Measurements from ENCODE around the gene AK3. TPM values are rescaled to one million over a fixed set of nuclear protein-coding genes. Genes with fewer than 3 reads are reported as not detected.

The AK3 gene
- total RNA-seq, 1 donor from 2014 or later = 45.1 TPM

GRCh38 chr9:4768681-4769080 lies 27.7 kb upstream of the AK3 start:
- no peaks in the 10 kb centered on the region for H3K36me3 ChIP-seq (ENCODE audit: insufficient read depth, low read length)
- H3K9me3 ChIP-seq (ENCODE audit: insufficient read depth, low read depth, low read length) = no peaks in the 10 kb centered on the region
- DNase-seq (ENCODE audit: low read depth) (no peak), FAIRE-seq (no peak)
- H3K79me2 ChIP-seq (ENCODE audit: insufficient read depth, low read length) = no peaks in the 10 kb centered on the region
- Mint-ChIP-seq H3K4me3 (ENCODE audit: unreplicated experiment) (no peak overlapping the region), H3K27ac (ENCODE audit: unreplicated experiment) (no peak overlapping the region), H3K36me3 (ENCODE audit: low read depth, unreplicated experiment) (no peaks in the 10 kb centered on the region), H3K27me3 (ENCODE audit: low read depth, unreplicated experiment) (no peaks in the 10 kb centered on the region), H3K4me1 (ENCODE audit: low read depth, unreplicated experiment) (peaks cover 2% of the 10 kb centered on the region), H3K9me3 (ENCODE audit: unreplicated experiment) (no peaks in the 10 kb centered on the region)
- no peak overlapping the region for H3K4me3 ChIP-seq (ENCODE audit: insufficient read depth, low read depth, low read length)
- H3K9ac ChIP-seq (ENCODE audit: low read length) = no peak overlapping the region
- no peaks in the 10 kb centered on the region for H3K27me3 ChIP-seq (ENCODE audit: insufficient read depth, low read length)
- H3K4me2 ChIP-seq (ENCODE audit: low read length) = no peak overlapping the region
- H4K20me1 ChIP-seq (ENCODE audit: insufficient read depth, low read length) = no peaks in the 10 kb centered on the region
- H2AFZ ChIP-seq (ENCODE audit: low read depth, low read length) = no peak overlapping the region
- peaks cover 5% of the 10 kb centered on the region for H3K4me1 ChIP-seq (ENCODE audit: insufficient read depth, low read length)
- H3K27ac ChIP-seq (ENCODE audit: low read depth, low read length) = no peak overlapping the region
- TF ChIP-seq CTCF (IDR thresholded peaks at IDR 0.05; ENCODE audit: insufficient read depth, low read depth, low read length) (no peak), EZH2 (IDR thresholded peaks at IDR 0.05; ENCODE audit: insufficient read depth, low read length) (no peak)

- DNase-seq (ENCODE audit: low read depth) (no peak), FAIRE-seq (no peak)
- H3K4me1 Mint-ChIP-seq (ENCODE audit: low read depth, unreplicated experiment) = peaks cover 13% of the 10 kb centered on the region
- no peak overlapping the region for H3K27ac Mint-ChIP-seq (ENCODE audit: unreplicated experiment)
- no peak overlapping the region for H3K4me3 Mint-ChIP-seq (ENCODE audit: unreplicated experiment)
- H3K4me2 ChIP-seq (ENCODE audit: low read length) = no peak overlapping the region
- H3K79me2 ChIP-seq (ENCODE audit: insufficient read depth, low read length) = no peaks in the 10 kb centered on the region
- TF ChIP-seq CTCF (IDR thresholded peaks at IDR 0.05; ENCODE audit: insufficient read depth, low read depth, low read length) (no peak), EZH2 (IDR thresholded peaks at IDR 0.05; ENCODE audit: insufficient read depth, low read length) (no peak)
- no peaks in the 10 kb centered on the region for H3K36me3 ChIP-seq (ENCODE audit: insufficient read depth, low read length)
- no peak overlapping the region for H3K27ac ChIP-seq (ENCODE audit: low read depth, low read length)
- H3K9me3 ChIP-seq (ENCODE audit: insufficient read depth, low read depth, low read length) = no peaks in the 10 kb centered on the region
- no peaks in the 10 kb centered on the region for H4K20me1 ChIP-seq (ENCODE audit: insufficient read depth, low read length)
- no peak overlapping the region for H2AFZ ChIP-seq (ENCODE audit: low read depth, low read length)
- no peak overlapping the region for H3K9ac ChIP-seq (ENCODE audit: low read length)
- peaks cover 10% of the 10 kb centered on the region for H3K4me1 ChIP-seq (ENCODE audit: insufficient read depth, low read length)
- H3K27me3 ChIP-seq (ENCODE audit: insufficient read depth, low read length) = no peaks in the 10 kb centered on the region
- H3K27me3 Mint-ChIP-seq (ENCODE audit: low read depth, unreplicated experiment) = peaks cover 11% of the 10 kb centered on the region
- H3K36me3 Mint-ChIP-seq (ENCODE audit: low read depth, unreplicated experiment) = no peaks in the 10 kb centered on the region
- no peak overlapping the region for H3K4me3 ChIP-seq (ENCODE audit: insufficient read depth, low read depth, low read length)
- no peaks in the 10 kb centered on the region for H3K9me3 Mint-ChIP-seq (ENCODE audit: unreplicated experiment)
These were observed 23.0 kb upstream of the AK3 start for GRCh38 chr9:4764033-4764432.

- peak overlapping the region; percentile 62 for H3K4me3 Mint-ChIP-seq (ENCODE audit: unreplicated experiment)
- no peak overlapping the region for H3K4me3 ChIP-seq (ENCODE audit: insufficient read depth, low read depth, low read length)
- peak overlapping the region; percentile 50 for H3K27ac Mint-ChIP-seq (ENCODE audit: unreplicated experiment)
- H3K27ac ChIP-seq (ENCODE audit: low read depth, low read length) = no peak overlapping the region
- peaks cover 11% of the 10 kb centered on the region for H3K27me3 Mint-ChIP-seq (ENCODE audit: low read depth, unreplicated experiment)
- no peaks in the 10 kb centered on the region for H3K79me2 ChIP-seq (ENCODE audit: insufficient read depth, low read length)
- H4K20me1 ChIP-seq (ENCODE audit: insufficient read depth, low read length) = no peaks in the 10 kb centered on the region
- DNase-seq (ENCODE audit: low read depth) (no peak), FAIRE-seq (no peak)
- no peaks in the 10 kb centered on the region for H3K36me3 ChIP-seq (ENCODE audit: insufficient read depth, low read length)
- no peaks in the 10 kb centered on the region for H3K9me3 Mint-ChIP-seq (ENCODE audit: unreplicated experiment)
- H3K4me1 Mint-ChIP-seq (ENCODE audit: low read depth, unreplicated experiment) = peaks cover 13% of the 10 kb centered on the region
- H3K9ac ChIP-seq (ENCODE audit: low read length) = peak overlapping the region; percentile 27
- TF ChIP-seq CTCF (IDR thresholded peaks at IDR 0.05; ENCODE audit: insufficient read depth, low read depth, low read length) (no peak), EZH2 (IDR thresholded peaks at IDR 0.05; ENCODE audit: insufficient read depth, low read length) (no peak)
- no peaks in the 10 kb centered on the region for H3K9me3 ChIP-seq (ENCODE audit: insufficient read depth, low read depth, low read length)
- peak overlapping the region; percentile 62 for H2AFZ ChIP-seq (ENCODE audit: low read depth, low read length)
- peak overlapping the region; percentile 66 for H3K4me2 ChIP-seq (ENCODE audit: low read length)
- peaks cover 8% of the 10 kb centered on the region for H3K4me1 ChIP-seq (ENCODE audit: insufficient read depth, low read length)
- H3K36me3 Mint-ChIP-seq (ENCODE audit: low read depth, unreplicated experiment) = no peaks in the 10 kb centered on the region
- H3K27me3 ChIP-seq (ENCODE audit: insufficient read depth, low read length) = no peaks in the 10 kb centered on the region
These were observed 22.0 kb upstream of the AK3 start for GRCh38 chr9:4762886-4763541.

Data from astrocyte (in vitro differentiated cells and primary cell).